GM21529 (cell line): ENCODE measurements around the gene RACGAP1.

Experiments used
- ATAC-seq: cut with Tn5 transposase; IDR thresholded peaks from one replicate; pipeline ENCODE4 v1.9.1; 2021; ENCODE audit not compliant: unreplicated experiment

RACGAP1 gene

DNA sequence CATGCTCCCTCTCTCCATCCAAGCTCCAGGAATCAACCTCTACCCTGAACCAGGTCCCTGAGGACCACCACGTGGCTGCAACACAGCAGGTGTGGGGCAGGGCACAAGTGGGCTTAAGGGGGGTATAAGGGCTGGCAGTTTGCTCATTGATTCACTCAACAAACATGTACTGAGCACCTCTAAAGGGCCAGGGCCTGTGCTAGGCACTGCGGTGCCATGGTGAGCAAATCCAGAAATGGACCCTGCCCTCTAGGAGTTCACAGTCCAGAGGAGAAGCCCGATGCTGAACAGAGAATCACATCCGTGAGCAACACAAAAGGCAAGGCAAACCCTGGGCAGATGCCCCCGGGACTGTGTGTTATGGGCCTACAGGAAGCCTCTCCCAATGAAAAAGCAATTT is 81.2 kb downstream of the RACGAP1 start:
- ATAC-seq = no peak

DNA sequence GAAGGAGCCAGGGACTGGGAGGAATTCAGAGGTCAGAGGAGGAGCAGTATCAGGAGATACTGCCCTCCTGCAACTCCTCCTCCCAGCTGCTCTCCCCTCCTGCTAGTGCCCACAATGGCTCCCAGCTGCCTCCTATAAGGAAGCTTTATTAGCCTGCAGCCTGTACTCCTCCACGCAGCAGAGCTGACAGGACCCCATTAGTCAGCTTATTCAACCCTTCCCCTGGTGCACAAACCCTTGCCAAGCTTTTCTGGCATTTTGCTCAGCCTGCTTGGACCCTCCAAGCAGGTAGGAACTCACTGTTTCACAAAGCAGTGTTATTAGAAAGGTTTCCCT is 81.7 kb downstream of the RACGAP1 start:
- no peak for ATAC-seq

DNA sequence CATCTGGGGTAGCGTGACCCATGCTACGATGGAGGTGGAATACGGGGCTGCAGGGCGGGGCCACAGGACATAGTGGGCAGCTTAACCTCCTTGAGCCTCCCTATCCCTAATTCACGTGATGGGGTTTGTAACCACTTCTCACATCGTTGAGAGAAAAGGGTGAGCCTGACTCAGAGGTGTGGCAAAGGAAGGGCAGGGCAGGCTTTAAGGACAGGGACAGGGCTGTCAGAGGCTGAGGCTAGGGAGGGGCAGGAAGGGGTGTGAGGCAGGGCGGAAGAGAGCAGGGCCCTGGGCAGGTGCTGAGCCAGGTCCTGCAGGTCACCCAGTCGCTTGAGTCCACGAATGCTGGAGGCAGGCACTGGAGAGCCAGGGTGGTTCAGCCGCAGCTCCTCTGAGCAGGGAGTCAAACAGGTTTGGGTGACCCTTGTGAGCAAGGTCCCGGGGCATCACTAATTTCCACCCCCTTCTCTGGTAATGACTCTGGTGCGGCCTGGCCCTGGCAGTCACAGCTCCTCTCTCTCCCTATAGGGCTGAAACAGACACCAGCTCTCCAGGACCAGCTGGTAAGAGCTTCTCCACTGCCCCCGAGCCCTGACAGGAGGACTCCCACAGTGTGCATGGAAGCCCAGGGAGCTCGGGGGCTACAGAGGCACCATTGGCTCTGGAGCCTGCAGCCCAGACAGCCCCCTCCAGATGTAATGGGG is 82.2 kb downstream of the RACGAP1 start:
- no peak for ATAC-seq

DNA sequence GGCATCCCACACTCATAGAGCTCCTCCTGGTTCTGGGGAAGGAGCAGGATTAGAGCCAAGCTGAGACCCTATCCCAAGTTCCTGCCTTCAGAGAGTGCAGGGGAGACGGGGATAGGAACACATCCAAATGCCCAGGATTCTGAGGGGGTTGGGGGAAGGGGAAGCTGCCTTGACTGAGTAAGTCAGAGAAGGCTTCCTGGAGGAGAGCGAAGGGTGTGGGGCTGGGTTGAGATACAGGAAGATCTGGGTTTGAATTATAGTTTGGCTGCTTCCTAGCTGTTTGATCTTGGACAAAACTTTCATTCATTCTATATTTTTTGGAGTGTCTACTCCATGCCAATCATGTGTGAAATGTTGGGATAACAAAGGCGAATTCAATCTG is 82.8 kb downstream of the RACGAP1 start:
- ATAC-seq = no peak

DNA sequence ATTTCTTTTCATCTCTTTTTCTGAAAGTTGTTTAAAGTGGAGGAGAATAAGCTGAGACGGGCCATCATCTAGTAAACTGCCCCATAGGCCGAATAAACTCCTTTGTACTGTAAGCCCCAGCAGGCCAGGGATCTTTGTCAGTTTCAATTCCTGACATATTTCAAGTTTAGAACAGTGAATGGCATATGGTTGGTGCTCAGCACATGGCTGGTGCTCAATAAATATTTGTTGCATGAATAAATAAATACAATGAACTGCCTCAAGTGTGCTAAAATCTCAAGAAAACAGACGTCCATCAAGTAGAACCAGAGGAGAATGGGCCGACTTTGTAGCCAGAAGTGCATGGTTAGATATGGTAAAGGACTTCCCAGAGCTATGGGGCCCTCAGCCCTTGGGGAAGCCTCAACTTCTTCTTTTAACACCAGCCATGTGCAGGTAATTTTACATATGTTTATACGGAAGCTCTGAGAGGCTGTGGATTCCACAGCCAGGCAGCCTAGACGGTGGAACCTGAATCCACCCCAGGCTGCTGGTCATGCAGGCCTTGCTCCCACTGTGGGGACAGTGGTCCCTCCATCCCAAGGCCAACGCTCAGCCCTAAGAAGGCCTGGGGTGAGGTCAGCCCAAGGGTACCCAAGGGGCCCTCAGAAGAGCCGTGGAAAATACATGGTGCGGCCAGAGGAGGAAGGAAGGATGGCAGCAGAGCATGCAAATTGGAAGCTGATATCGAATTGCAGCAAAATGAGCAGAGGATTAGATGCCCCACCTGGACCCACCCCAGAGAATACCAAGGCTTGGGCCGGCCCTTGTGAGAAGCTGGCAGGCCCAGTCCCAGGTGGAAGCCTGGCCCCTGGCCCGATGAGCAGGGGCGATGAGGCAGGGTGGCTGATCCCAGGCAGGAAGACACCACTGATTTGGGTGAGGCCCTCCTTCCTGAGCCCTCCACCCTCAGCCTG is 83.5 kb downstream of the RACGAP1 start:
- ATAC-seq = no peak

DNA sequence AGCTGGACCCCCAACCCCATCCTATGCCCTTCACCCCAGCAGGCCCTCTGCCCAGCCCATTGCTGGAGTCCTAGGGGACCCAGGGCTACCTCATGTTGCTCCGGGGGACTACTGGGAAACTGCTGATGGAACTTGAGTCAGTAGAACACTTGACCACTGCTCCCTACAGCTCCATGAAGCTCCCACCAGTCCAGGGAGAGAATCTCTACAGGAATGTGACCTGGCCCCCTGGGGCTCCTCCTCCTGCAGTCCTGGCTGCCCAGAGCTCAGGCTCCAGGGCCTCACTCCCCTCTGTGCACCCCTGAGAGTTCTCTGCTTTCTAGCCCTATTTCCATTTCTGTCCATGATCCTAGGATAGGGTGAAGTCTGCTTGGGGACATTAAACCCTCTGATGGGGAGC is 85.6 kb downstream of the RACGAP1 start:
- ATAC-seq = no peak

DNA sequence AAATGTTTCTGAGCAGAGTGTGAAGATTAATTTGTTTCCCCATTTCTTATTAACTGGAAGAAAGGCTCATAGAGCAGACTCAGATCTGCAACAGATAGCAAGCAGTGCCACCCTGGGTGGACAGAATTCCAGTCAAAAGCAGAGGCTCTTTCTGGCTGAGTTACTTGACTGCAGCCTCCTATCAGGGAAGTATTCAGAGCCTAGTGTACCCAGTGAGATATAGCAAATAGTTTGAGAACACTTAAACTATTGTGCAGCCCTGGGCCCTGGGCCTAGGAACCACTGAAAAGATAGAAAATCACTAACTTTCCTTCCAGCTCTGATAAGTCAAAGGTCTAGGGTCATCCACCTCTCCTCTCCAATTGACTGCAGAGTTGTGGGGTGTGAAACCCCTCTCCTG is 86.0 kb downstream of the RACGAP1 start:
- ATAC-seq = no peak
